Endodermal cell (in vitro differentiated cells): Measurements from ENCODE around the gene GNG10. TPM values are rescaled to one million over a fixed set of nuclear protein-coding genes. Genes with fewer than 3 reads are reported as not detected.

Source experiments
- DNase-seq: peaks from one replicate; pipeline ENCODE4 v3.0.0-alpha.2; 2017
- H3K27ac ChIP-seq: 2 replicates; pipeline ENCODE4 v1.5.1; 2013; ENCODE audit warnings: mild to moderate bottlenecking, low read depth, low read length, moderate library complexity
- H3K27me3 ChIP-seq: 2 replicates; pipeline ENCODE4 v1.6.1; 2013; ENCODE audit warnings: mild to moderate bottlenecking, low read length, moderate library complexity; ENCODE audit not compliant: insufficient read depth, control insufficient read depth, poor library complexity, severe bottlenecking
- H3K36me3 ChIP-seq: 2 replicates; pipeline ENCODE4 v1.7.0; 2013; ENCODE audit warnings: mild to moderate bottlenecking, low read length, moderate library complexity; ENCODE audit not compliant: control insufficient read depth, insufficient read depth
- H3K4me1 ChIP-seq: one replicate; pipeline ENCODE4 v1.7.0; 2013; ENCODE audit warnings: low read length; ENCODE audit not compliant: control insufficient read depth, insufficient read depth
- H3K4me3 ChIP-seq: 2 replicates; pipeline ENCODE4 v1.5.1; 2013; ENCODE audit warnings: mild to moderate bottlenecking, low read length, moderate library complexity
- H3K9ac ChIP-seq: 2 replicates; pipeline ENCODE4 v1.6.1; 2013; ENCODE audit warnings: mild to moderate bottlenecking, low read length, moderate library complexity; ENCODE audit not compliant: poor library complexity, severe bottlenecking; ENCODE audit errors: extremely low read depth
- H3K9me3 ChIP-seq: 2 replicates; pipeline ENCODE4 v1.6.1; 2013; ENCODE audit warnings: mild to moderate bottlenecking, low read length, moderate library complexity; ENCODE audit not compliant: control insufficient read depth
- H3K27ac Mint-ChIP-seq: 2 replicates; pipeline ENCODE4 v1.8.0; 2020; ENCODE audit warnings: mixed read lengths
- H3K27me3 Mint-ChIP-seq: 2 replicates; pipeline ENCODE4 v1.8.0; 2021; ENCODE audit warnings: mild to moderate bottlenecking, mixed read lengths; ENCODE audit not compliant: insufficient read depth
- H3K36me3 Mint-ChIP-seq: 2 replicates; pipeline ENCODE4 v1.8.0; 2020; ENCODE audit warnings: low read depth, mixed read lengths
- H3K4me1 Mint-ChIP-seq: 2 replicates; pipeline ENCODE4 v1.8.0; 2020; ENCODE audit warnings: mixed read lengths
- H3K4me3 Mint-ChIP-seq: 2 replicates; pipeline ENCODE4 v1.8.0; 2020; ENCODE audit warnings: mild to moderate bottlenecking, moderate library complexity, mixed read lengths
- H3K9me3 Mint-ChIP-seq: 2 replicates; pipeline ENCODE4 v1.8.0; 2020; ENCODE audit warnings: mild to moderate bottlenecking, mixed read lengths
- CTCF ChIP-seq: fragments of 200-600 bp; sonication (generic); conservative IDR thresholded peaks from 2 replicates; pipeline ENCODE4 v1.5.0; 2021; ENCODE audit warnings: antibody characterized with exemption, mild to moderate bottlenecking
- WGBS, 2 experiments: methylation state at CpG; one replicate each; pipeline versions ENCODE4 v1.1.5 to v1.1.7; 2013; ENCODE audit warnings: missing lambda C conversion rate in 2 of 2, mixed read lengths in 1 of 2; ENCODE audit not compliant: insufficient coverage in 1 of 2, insufficient read length in 1 of 2; 5-methylcytosine and 5-hydroxymethylcytosine counted together
- total RNA-seq, 2 donors: library from RNA; stranded (reverse); fragmentation: NEBNext Ultra II Directional in 1 of 2; extraction: Animal tissue kit (Norgen Biotek cat#: 25700) in 1 of 2; gene quantifications; 2 replicates in 1 of 2; 3 replicates in 1 of 2; pipeline ENCODE4 v1.2.1, GENCODE V29; 2021

Gene GNG10
- total RNA-seq, 2 donors from 2014 or later: 27.7 to 39.7 TPM

- Mint-ChIP-seq H3K4me1 (peaks cover 20% of the 10 kb centered on the region), H3K9me3 (peaks cover 1% of the 10 kb centered on the region), H3K27ac (no peak overlapping the region), H3K27me3 (peaks cover 2% of the 10 kb centered on the region), H3K36me3 (no peaks in the 10 kb centered on the region), H3K4me3 (no peak overlapping the region)
- Histone ChIP-seq H3K9me3 (no peaks in the 10 kb centered on the region), H3K4me1 (no peaks in the 10 kb centered on the region), H3K9ac (no peak overlapping the region), H3K27ac (no peak overlapping the region), H3K27me3 (no peaks in the 10 kb centered on the region), H3K36me3 (no peaks in the 10 kb centered on the region), H3K4me3 (no peak overlapping the region)
- no peak for TF ChIP-seq CTCF
- 90 to 97% methylated on average over 3 to 7 of the region's 7 CpGs for WGBS, 2 experiments
- DNase-seq: no peak
These were observed 33.0 kb upstream of the GNG10 start for GRCh38 chr9:111628411-111628810.

- Histone ChIP-seq H3K9ac (peak overlapping the region; percentile 58), H3K4me3 (peak overlapping the region; percentile 97), H3K27ac (no peak overlapping the region), H3K9me3 (no peaks in the 10 kb centered on the region), H3K36me3 (no peaks in the 10 kb centered on the region), H3K27me3 (no peaks in the 10 kb centered on the region), H3K4me1 (no peaks in the 10 kb centered on the region)
- DNase-seq: no peak
- Mint-ChIP-seq H3K27ac (peak overlapping the region; percentile 95), H3K27me3 (peaks cover 8% of the 10 kb centered on the region), H3K9me3 (no peaks in the 10 kb centered on the region), H3K4me3 (peak overlapping the region; percentile 90), H3K36me3 (no peaks in the 10 kb centered on the region), H3K4me1 (peaks cover 30% of the 10 kb centered on the region)
- TF ChIP-seq CTCF: no peak
- 28 to 43% methylated on average over 11 to 17 of the region's 17 CpGs for WGBS, 2 experiments
These were observed 31.0 kb upstream of the GNG10 start for GRCh38 chr9:111630182-111630963.

- WGBS, 2 experiments: 0% methylated on average over 12 to 14 of the region's 14 CpGs
- no peaks in the 10 kb centered on the region for H3K9me3 ChIP-seq
These were observed 30.5 kb upstream of the GNG10 start for GRCh38 chr9:111630964-111631213.

More at GRCh38 chr9:111630964-111631213, 30.5 kb upstream of the GNG10 start:
- Mint-ChIP-seq H3K4me3 (peak overlapping the region; percentile 90), H3K4me1 (peaks cover 26% of the 10 kb centered on the region), H3K27ac (peak overlapping the region; percentile 95), H3K9me3 (no peaks in the 10 kb centered on the region), H3K27me3 (peaks cover 8% of the 10 kb centered on the region), H3K36me3 (no peaks in the 10 kb centered on the region)
- DNase-seq: no peak
- Histone ChIP-seq H3K4me1 (no peaks in the 10 kb centered on the region), H3K4me3 (peak overlapping the region; percentile 97), H3K27ac (no peak overlapping the region), H3K27me3 (no peaks in the 10 kb centered on the region), H3K36me3 (no peaks in the 10 kb centered on the region), H3K9ac (peak overlapping the region; percentile 58)
- no peak for TF ChIP-seq CTCF
